H1 (cell line): ENCODE results near the gene ADRA2B. TPM values are rescaled to one million over a fixed set of nuclear protein-coding genes. Genes with fewer than 3 reads are reported as not detected.

Experiments used
- GTF2F1 ChIP-seq: IDR thresholded peaks from 2 replicates; pipeline ENCODE4 v1.6.1; 2012; ENCODE audit warnings: low read depth, low read length, improper control_type of control experiment, borderline replicate concordance
- JUN ChIP-seq: IDR thresholded peaks from 2 replicates; pipeline ENCODE4 v1.6.1; 2011; ENCODE audit warnings: low read depth, mild to moderate bottlenecking, improper control_type of control experiment, low read length
- polyA plus RNA-seq, 7 experiments: library from polyadenylated mRNA; depleted of rRNA in 3 of 7; stranded (reverse) in 5 of 7; unstranded in 2 of 7; fragments of >200 nt in 5 of 7; fragments of 200-250 nt in 2 of 7; gene quantifications; 1 replicate in 5 of 7; 2 replicates in 1 of 7; 4 replicates in 1 of 7; pipeline versions ENCODE4 v1.2.1 to v1.2.3, GENCODE V29; 2011 to 2013; ENCODE audit warnings: missing spikeins in 2 of 7, mixed read lengths in 2 of 7
- total RNA-seq: library from RNA; stranded (reverse); fragmentation: NEBNext Ultra II Directional; extraction: Animal tissue kit (Norgen Biotek cat#: 25700); gene quantifications from 2 replicates; pipeline ENCODE4 v1.2.1, GENCODE V29; 2021
- TF ChIP-seq, protein P1 (sequence below): fragments of 300-600 bp; sonication (generic); IDR thresholded peaks from 2 replicates; pipeline ENCODE4 v1.7.1; 2012; ENCODE audit warnings: low read length, moderate library complexity, mild to moderate bottlenecking, inconsistent platforms; ENCODE audit not compliant: insufficient replicate concordance

ADRA2B gene
- total and polyA plus RNA-seq, 2 of the 8 experiments (the other 6 are each of a cell fraction or from before 2014, with no cell fraction given): 5.8 to 6.5 TPM

DNA sequence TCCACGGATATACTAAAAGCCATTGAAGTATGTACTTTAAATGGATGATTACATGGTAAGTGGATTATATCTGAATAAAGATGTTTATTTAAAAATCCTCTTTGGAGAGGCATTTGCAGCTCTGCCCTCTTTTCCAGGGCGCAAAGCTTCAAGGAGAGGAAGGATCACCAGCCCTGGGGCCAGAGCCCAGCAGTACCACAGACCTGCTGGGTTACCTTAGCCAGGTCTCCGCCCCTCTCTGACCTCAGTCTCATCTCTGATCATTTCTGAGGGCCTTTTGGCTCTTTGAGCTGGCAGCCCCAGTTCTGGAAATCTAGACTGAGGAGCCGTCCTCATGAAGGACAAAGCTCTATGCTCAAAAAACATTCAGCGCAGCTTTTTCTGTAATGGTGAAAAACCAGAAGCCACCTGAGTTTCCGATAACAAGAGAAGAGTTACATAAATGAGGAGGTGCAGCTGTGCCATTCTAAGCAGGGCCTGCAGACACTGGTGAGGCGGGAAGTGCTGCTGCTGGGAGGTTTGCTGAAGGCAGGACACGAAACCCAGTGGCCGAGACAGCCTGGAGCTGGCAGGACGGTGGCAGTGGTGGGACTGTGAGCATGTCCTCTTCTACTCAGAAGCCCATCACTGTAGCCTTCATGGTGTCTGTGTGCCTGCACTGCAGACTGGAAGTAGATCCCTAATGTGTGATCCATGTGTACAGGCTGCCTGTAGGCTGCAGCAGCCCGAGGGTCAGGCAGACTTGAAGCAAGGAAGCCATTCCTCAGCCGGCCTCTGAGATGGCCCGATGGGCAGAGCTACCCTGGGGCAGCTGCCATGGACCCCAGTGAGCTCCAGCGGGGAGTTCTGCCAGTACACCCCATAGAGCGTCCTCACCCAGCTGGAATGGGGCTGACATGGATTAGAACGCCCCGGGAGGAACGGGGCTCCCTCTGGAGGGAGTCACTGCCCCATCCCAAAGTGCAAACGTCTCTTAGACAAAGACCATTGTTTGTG is 27.7 kb downstream of the ADRA2B start (continued):
- TF ChIP-seq, protein P1, sequence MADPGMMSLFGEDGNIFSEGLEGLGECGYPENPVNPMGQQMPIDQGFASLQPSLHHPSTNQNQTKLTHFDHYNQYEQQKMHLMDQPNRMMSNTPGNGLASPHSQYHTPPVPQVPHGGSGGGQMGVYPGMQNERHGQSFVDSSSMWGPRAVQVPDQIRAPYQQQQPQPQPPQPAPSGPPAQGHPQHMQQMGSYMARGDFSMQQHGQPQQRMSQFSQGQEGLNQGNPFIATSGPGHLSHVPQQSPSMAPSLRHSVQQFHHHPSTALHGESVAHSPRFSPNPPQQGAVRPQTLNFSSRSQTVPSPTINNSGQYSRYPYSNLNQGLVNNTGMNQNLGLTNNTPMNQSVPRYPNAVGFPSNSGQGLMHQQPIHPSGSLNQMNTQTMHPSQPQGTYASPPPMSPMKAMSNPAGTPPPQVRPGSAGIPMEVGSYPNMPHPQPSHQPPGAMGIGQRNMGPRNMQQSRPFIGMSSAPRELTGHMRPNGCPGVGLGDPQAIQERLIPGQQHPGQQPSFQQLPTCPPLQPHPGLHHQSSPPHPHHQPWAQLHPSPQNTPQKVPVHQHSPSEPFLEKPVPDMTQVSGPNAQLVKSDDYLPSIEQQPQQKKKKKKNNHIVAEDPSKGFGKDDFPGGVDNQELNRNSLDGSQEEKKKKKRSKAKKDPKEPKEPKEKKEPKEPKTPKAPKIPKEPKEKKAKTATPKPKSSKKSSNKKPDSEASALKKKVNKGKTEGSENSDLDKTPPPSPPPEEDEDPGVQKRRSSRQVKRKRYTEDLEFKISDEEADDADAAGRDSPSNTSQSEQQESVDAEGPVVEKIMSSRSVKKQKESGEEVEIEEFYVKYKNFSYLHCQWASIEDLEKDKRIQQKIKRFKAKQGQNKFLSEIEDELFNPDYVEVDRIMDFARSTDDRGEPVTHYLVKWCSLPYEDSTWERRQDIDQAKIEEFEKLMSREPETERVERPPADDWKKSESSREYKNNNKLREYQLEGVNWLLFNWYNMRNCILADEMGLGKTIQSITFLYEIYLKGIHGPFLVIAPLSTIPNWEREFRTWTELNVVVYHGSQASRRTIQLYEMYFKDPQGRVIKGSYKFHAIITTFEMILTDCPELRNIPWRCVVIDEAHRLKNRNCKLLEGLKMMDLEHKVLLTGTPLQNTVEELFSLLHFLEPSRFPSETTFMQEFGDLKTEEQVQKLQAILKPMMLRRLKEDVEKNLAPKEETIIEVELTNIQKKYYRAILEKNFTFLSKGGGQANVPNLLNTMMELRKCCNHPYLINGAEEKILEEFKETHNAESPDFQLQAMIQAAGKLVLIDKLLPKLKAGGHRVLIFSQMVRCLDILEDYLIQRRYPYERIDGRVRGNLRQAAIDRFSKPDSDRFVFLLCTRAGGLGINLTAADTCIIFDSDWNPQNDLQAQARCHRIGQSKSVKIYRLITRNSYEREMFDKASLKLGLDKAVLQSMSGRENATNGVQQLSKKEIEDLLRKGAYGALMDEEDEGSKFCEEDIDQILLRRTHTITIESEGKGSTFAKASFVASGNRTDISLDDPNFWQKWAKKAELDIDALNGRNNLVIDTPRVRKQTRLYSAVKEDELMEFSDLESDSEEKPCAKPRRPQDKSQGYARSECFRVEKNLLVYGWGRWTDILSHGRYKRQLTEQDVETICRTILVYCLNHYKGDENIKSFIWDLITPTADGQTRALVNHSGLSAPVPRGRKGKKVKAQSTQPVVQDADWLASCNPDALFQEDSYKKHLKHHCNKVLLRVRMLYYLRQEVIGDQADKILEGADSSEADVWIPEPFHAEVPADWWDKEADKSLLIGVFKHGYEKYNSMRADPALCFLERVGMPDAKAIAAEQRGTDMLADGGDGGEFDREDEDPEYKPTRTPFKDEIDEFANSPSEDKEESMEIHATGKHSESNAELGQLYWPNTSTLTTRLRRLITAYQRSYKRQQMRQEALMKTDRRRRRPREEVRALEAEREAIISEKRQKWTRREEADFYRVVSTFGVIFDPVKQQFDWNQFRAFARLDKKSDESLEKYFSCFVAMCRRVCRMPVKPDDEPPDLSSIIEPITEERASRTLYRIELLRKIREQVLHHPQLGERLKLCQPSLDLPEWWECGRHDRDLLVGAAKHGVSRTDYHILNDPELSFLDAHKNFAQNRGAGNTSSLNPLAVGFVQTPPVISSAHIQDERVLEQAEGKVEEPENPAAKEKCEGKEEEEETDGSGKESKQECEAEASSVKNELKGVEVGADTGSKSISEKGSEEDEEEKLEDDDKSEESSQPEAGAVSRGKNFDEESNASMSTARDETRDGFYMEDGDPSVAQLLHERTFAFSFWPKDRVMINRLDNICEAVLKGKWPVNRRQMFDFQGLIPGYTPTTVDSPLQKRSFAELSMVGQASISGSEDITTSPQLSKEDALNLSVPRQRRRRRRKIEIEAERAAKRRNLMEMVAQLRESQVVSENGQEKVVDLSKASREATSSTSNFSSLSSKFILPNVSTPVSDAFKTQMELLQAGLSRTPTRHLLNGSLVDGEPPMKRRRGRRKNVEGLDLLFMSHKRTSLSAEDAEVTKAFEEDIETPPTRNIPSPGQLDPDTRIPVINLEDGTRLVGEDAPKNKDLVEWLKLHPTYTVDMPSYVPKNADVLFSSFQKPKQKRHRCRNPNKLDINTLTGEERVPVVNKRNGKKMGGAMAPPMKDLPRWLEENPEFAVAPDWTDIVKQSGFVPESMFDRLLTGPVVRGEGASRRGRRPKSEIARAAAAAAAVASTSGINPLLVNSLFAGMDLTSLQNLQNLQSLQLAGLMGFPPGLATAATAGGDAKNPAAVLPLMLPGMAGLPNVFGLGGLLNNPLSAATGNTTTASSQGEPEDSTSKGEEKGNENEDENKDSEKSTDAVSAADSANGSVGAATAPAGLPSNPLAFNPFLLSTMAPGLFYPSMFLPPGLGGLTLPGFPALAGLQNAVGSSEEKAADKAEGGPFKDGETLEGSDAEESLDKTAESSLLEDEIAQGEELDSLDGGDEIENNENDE: no peak
- no peak for TF ChIP-seq JUN
- TF ChIP-seq GTF2F1: no peak
